ENCODE results near the gene FAM131A. TPM values are rescaled to one million over a fixed set of nuclear protein-coding genes. Genes with fewer than 3 reads are reported as not detected.
A peak's percentile ranks its signal among the peaks of the same experiment; 100 is the strongest.

FAM131A gene
- total RNA-seq, 4 donors from 2014 or later, result 19.2 to 35.1 (median 22.5) TPM

- Histone ChIP-seq H3K4me3 (replicated peaks in 1 of 3) (peak overlapping the region; percentile 56 to 85 (median 76)), H3K4me1 (peaks cover 21 to 26% of the 10 kb centered on the region in 2 donors), H3K27ac (peak overlapping the region; percentile 96 to 100 (median 98)), H3K27me3 (no peaks in the 10 kb centered on the region), H3K9me3 (no peaks in the 10 kb centered on the region), H3K36me3 (peaks cover 3 to 4% of the 10 kb centered on the region in 2 donors)
- peak; percentile 97 to 98 for DNase-seq
- 0 to 1% methylated on average over 36 to 55 of the region's 68 CpGs for WGBS, 2 donors
- intact Hi-C loops (cut with DNase I), result no loop called here
- TF ChIP-seq CTCF (IDR thresholded peaks at IDR 0.05) (peak in 4 of 6 experiments; percentile 40 to 51 (median 42)), POLR2A (IDR thresholded peaks at IDR 0.05) (peak; percentile 23 to 89)
Observed at GRCh38 chr3:184362668-184363546, 25.5 kb downstream of the FAM131A start.

- H3K36me3 ChIP-seq, result peaks cover 3 to 11% of the 10 kb centered on the region in 2 donors
- no peak overlapping the region for H3K27ac ChIP-seq
- WGBS, 2 donors, result 85 to 91% methylated on average over 5 of the region's 5 CpGs
- H3K4me1 ChIP-seq, result peaks cover 28 to 30% of the 10 kb centered on the region in 2 donors
- TF ChIP-seq CTCF (IDR thresholded peaks at IDR 0.05) (no peak), POLR2A (IDR thresholded peaks at IDR 0.05) (no peak)
- no peak overlapping the region for H3K4me3 ChIP-seq (replicated peaks in 1 of 3)
- no peaks in the 10 kb centered on the region for H3K27me3 ChIP-seq
- H3K9me3 ChIP-seq, result no peaks in the 10 kb centered on the region
- intact Hi-C loops (cut with DNase I), result no loop called here
- no peak for DNase-seq
Observed at GRCh38 chr3:184366619-184367289, 29.4 kb downstream of the FAM131A start.

GRCh38 chr3:184368116-184368515 is 30.7 kb downstream of the FAM131A start:
- TF ChIP-seq CTCF (IDR thresholded peaks at IDR 0.05) (no peak), POLR2A (IDR thresholded peaks at IDR 0.05) (no peak)
- intact Hi-C loops (cut with DNase I), result no loop called here
- Histone ChIP-seq H3K27ac (peak overlapping the region in 1 of 3 donors; percentile 51), H3K4me3 (replicated peaks in 1 of 3) (no peak overlapping the region), H3K4me1 (peaks cover 28 to 30% of the 10 kb centered on the region in 2 donors), H3K36me3 (peaks cover 3 to 11% of the 10 kb centered on the region in 2 donors), H3K27me3 (no peaks in the 10 kb centered on the region), H3K9me3 (no peaks in the 10 kb centered on the region)
- DNase-seq, result no peak
- WGBS, 2 donors, result 72 to 87% methylated on average over 8 to 9 of the region's 9 CpGs

GRCh38 chr3:184368586-184369183 is 31.3 kb downstream of the FAM131A start:
- TF ChIP-seq CTCF (IDR thresholded peaks at IDR 0.05) (no peak), POLR2A (IDR thresholded peaks at IDR 0.05) (no peak)
- intact Hi-C loops (cut with DNase I), result no loop called here
- no peak overlapping the region for H3K4me3 ChIP-seq (replicated peaks in 1 of 3)
- H3K36me3 ChIP-seq, result peaks cover 3 to 11% of the 10 kb centered on the region in 2 donors
- 49 to 51% methylated on average over 3 of the region's 3 CpGs for WGBS, 2 donors
- H3K4me1 ChIP-seq, result peaks cover 25 to 28% of the 10 kb centered on the region in 2 donors
- H3K27ac ChIP-seq, result peak overlapping the region in 1 of 3 donors; percentile 51
- DNase-seq, result peak; percentile 63 to 75
- H3K27me3 ChIP-seq, result no peaks in the 10 kb centered on the region
- H3K9me3 ChIP-seq, result no peaks in the 10 kb centered on the region

Data from thyroid gland (tissue), 4 donors.